ENCODE measurements around the gene QPCT. TPM values are rescaled to one million over a fixed set of nuclear protein-coding genes. Genes with fewer than 3 reads are reported as not detected.
"Not testable (repeated sequence)": the region's sequence is repeated elsewhere in the genome, so short reads cannot be mapped to it uniquely, and the experiment has no call there.

Gene QPCT
- total RNA-seq, 1 donor from 2014 or later = 2.1 TPM

GRCh38 chr2:37400041-37400440, 55.6 kb downstream of the QPCT start:
- peaks cover 2% of the 10 kb centered on the region for H3K9me3 Mint-ChIP-seq
- no peak overlapping the region for H3K4me3 Mint-ChIP-seq
- ChIA-PET CTCF (interaction anchor here (1.5 to 7.7 kb wide), 2 partner anchors 432 to 477 kb away, joined by 5 to 156 read pairs; no protein-coding TSS in a partner anchor), POLR2A (no interaction called here)
- intact Hi-C loops (cut with micrococcal nuclease) = no loop called here
- peaks cover 2% of the 10 kb centered on the region for H3K4me1 Mint-ChIP-seq
- no peaks in the 10 kb centered on the region for H3K36me3 Mint-ChIP-seq (ENCODE audit: low read depth)
- H3K27me3 Mint-ChIP-seq = no peaks in the 10 kb centered on the region
- ATAC-seq (ENCODE audit: low read depth) (no peak), DNase-seq (no peak)
- TF ChIP-seq CTCF (IDR thresholded peaks at IDR 0.05) = no peak
- no peak overlapping the region for H3K27ac Mint-ChIP-seq

GRCh38 chr2:37402636-37403035, 58.2 kb downstream of the QPCT start:
- H3K36me3 Mint-ChIP-seq (ENCODE audit: low read depth) = no peaks in the 10 kb centered on the region
- POLR2A ChIA-PET = no interaction called here
- ATAC-seq (ENCODE audit: low read depth) (no peak), DNase-seq (no peak)
- H3K4me3 Mint-ChIP-seq = no peak overlapping the region
- TF ChIP-seq CTCF (IDR thresholded peaks at IDR 0.05) = no peak
- no peaks in the 10 kb centered on the region for H3K4me1 Mint-ChIP-seq
- intact Hi-C loops (cut with micrococcal nuclease) = no loop called here
- peaks cover 2% of the 10 kb centered on the region for H3K9me3 Mint-ChIP-seq
- H3K27me3 Mint-ChIP-seq = no peaks in the 10 kb centered on the region
- H3K27ac Mint-ChIP-seq = no peak overlapping the region
- CTCF ChIA-PET = interaction anchor here (1.4 kb wide), 1 partner anchor 475 kb away, joined by 3 read pairs; no protein-coding TSS in a partner anchor

- no peak for DNase-seq
- Mint-ChIP-seq H3K4me3 (no peak overlapping the region), H3K27ac (no peak overlapping the region), H3K4me1 (no peaks in the 10 kb centered on the region), H3K9me3 (peaks cover 2% of the 10 kb centered on the region), H3K36me3 (ENCODE audit: low read depth) (no peaks in the 10 kb centered on the region), H3K27me3 (no peaks in the 10 kb centered on the region)
- no peak for TF ChIP-seq CTCF (IDR thresholded peaks at IDR 0.05)
- POLR2A ChIA-PET = no interaction called here
- intact Hi-C loops (cut with micrococcal nuclease) = no loop called here
- CTCF ChIA-PET = interaction anchor here (1.3 to 1.8 kb wide), 4 partner anchors 9 to 427 kb away, joined by 3 to 5 read pairs (median 4); no protein-coding TSS in a partner anchor
- no peak for ATAC-seq (ENCODE audit: low read depth)
Measured at GRCh38 chr2:37405781-37406180, 61.4 kb downstream of the QPCT start.

GRCh38 chr2:37412231-37412630, 67.8 kb downstream of the QPCT start:
- Mint-ChIP-seq H3K4me1 (peaks cover 6% of the 10 kb centered on the region), H3K27me3 (no peaks in the 10 kb centered on the region), H3K36me3 (ENCODE audit: low read depth) (no peaks in the 10 kb centered on the region), H3K4me3 (no peak overlapping the region), H3K9me3 (no peaks in the 10 kb centered on the region), H3K27ac (no peak overlapping the region)
- intact Hi-C loops (cut with micrococcal nuclease) = loop anchor here (5.0 kb wide), 2 partner anchors 125 to 860 kb away; no protein-coding TSS in a partner anchor
- CTCF ChIA-PET = interaction anchor here (1.5 to 9.0 kb wide), 4 partner anchors 16 to 464 kb away, joined by 3 to 289 read pairs (median 61); no protein-coding TSS in a partner anchor
- no peak for TF ChIP-seq CTCF (IDR thresholded peaks at IDR 0.05)
- POLR2A ChIA-PET = no interaction called here
- ATAC-seq (ENCODE audit: low read depth) (no peak), DNase-seq (no peak)

- H3K4me3 Mint-ChIP-seq; H3K4me1 Mint-ChIP-seq; H3K27ac Mint-ChIP-seq; DNase-seq; H3K27me3 Mint-ChIP-seq; H3K36me3 Mint-ChIP-seq (ENCODE audit: low read depth); H3K9me3 Mint-ChIP-seq; ATAC-seq (ENCODE audit: low read depth): not testable (repeated sequence)
- POLR2A ChIA-PET = interaction anchor here (0.6 to 2.7 kb wide), 12 partner anchors 23 to 435 kb away, joined by 3 to 17 read pairs (median 4); partner anchors contain the start of gene CDC42EP3
- CTCF ChIA-PET = interaction anchor here (0.7 to 9.0 kb wide), 26 partner anchors 8 to 477 kb away, joined by 3 to 289 read pairs (median 5); partner anchors contain the start of gene CDC42EP3
- intact Hi-C loops (cut with micrococcal nuclease) = loop anchor here (1.0 to 5.0 kb wide), 7 partner anchors 18 to 858 kb away; no protein-coding TSS in a partner anchor
Measured at GRCh38 chr2:37413911-37414469, 69.6 kb downstream of the QPCT start.
